Stimulated activated CD4-positive, alpha-beta T cell treated with anti-CD3 and anti-CD28 coated beads, Interleukin-1b, Interleukin-23, amount 100 ng/mL, for 24 hours (primary cell): Measurements from ENCODE around the gene MRPL36.

Source experiments
- DNase-seq, 4 experiments: peaks; one replicate each; pipeline ENCODE4 v3.0.0-alpha.2; 2020; ENCODE audit warnings: low read depth in 4 of 4, low spot score in 1 of 4

Gene MRPL36

GRCh38 chr5:1751026-1751863 is 48.4 kb downstream of the MRPL36 start:
- no peak for DNase-seq

DNA sequence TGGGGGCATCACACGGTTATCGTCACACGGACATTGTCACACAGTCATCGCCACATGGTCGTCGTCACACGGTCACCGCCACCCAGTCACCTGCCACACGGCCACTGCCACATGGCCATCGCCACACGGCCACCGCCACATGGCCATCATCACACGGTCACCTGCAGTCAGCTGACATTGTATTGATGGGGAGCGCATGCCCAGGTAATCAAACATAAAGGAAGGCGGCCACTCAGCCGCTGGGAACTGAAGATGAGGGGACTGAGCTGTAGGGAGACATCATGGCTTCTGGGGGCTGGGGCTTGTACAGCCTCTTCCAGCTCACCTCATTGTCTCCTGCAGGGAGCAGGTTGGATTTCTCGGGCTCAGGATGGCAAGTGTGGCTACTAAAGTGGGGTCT is 49.2 kb downstream of the MRPL36 start:
- no peak for DNase-seq

DNA sequence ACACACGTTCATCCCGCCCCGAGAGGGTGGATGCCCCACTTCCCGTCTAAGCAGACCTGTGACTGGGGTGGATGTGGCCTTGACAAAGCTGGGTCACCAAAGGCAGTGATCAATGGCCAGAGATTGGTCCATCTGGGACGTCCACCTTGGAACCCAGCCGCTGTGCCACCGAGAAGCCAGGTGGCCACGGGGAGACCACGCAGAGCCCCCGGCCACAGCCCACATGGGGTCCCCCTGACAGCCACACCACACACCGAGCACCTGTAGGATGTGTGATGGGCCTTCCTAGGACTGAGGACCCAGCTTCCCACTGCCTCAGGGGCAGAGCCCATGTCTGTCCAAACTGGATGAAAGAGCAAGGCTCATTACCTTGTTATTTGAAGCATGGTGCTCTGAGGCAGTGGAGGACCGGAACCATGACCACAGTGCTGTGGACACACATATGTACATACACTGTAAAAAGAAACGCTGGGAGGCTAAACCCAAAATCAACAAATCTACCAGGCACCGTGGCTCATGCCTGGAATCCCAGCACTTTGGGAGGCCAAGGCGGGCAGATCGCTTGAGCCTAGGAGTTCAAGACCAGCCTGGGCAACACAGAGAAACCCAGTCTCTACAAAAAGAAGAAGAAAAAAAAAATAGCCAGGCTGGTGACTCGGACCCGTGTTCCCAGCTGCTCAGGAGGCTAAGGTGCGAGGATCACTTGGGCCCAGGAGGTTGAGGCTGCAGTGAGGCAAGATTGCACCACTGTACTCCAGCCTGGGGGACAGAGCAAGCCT is 50.1 kb downstream of the MRPL36 start:
- no peak for DNase-seq

- DNase-seq: no peak
These were observed 50.8 kb downstream of the MRPL36 start for GRCh38 chr5:1748845-1749244.
